ENCODE results near the gene FAM184B.
"Not testable (repeated sequence)": the region's sequence is repeated elsewhere in the genome, so short reads cannot be mapped to it uniquely, and the experiment has no call there.

FAM184B gene

DNA sequence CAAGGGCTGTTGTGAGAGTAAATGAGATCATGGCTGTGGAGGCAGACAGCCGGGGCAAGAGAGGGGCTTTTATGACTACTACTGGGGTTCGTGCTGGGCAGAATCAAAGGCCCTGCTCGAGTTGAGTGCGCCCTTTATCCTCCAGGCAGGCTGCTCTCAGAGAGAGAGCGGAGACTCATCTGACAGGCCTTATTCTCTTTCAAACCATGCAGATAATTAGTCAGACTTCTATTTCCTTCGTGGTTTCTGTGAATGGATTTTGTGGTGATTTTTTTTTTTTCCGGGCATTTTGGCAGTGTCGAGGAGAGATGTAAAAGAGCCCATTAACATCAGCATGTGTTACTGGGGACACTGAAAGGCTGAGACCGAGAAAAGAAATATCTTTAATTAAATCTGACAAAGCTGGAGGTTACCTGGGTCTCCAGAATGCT lies 93.4 kb downstream of the FAM184B start:
- H3K4me3 ChIP-seq (ENCODE audit: low read depth, low read length), result no peak overlapping the region
- TF ChIP-seq, protein P1, sequence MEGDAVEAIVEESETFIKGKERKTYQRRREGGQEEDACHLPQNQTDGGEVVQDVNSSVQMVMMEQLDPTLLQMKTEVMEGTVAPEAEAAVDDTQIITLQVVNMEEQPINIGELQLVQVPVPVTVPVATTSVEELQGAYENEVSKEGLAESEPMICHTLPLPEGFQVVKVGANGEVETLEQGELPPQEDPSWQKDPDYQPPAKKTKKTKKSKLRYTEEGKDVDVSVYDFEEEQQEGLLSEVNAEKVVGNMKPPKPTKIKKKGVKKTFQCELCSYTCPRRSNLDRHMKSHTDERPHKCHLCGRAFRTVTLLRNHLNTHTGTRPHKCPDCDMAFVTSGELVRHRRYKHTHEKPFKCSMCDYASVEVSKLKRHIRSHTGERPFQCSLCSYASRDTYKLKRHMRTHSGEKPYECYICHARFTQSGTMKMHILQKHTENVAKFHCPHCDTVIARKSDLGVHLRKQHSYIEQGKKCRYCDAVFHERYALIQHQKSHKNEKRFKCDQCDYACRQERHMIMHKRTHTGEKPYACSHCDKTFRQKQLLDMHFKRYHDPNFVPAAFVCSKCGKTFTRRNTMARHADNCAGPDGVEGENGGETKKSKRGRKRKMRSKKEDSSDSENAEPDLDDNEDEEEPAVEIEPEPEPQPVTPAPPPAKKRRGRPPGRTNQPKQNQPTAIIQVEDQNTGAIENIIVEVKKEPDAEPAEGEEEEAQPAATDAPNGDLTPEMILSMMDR (IDR thresholded peaks at IDR 0.05; ENCODE audit: insufficient read depth, low read depth, low read length, missing control alignments), result no peak
- no peak for DNase-seq (ENCODE audit: low read depth)

DNA sequence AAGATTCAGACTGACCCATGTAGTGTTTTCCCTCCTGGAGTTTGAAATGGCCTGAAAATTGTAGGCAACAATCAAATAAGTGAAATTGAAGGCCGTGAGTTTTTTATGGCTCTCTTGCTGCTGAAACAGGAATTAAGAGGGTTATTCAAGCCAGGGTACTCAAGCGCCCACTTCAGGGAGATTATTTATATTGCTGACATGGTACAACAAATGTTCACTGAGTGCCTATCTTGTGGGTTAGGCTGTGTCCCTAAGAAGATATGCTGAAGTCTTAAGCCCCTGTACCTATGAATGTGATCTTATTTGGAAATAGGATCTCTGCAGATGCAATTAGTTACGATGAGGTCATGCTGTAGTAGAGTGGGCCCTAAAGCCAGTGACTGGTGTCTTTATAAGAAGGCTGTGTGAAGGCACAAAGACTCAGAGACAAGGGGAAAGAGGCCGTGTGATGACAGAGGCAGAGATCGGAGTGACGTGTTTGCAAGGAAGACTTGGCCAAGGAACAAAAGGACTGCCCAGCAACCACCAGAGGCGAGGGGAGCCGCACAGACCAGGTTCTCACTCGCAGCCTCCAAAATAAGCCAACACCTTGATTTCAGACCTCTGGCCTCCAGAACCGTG lies 94.1 kb downstream of the FAM184B start:
- no peak overlapping the region for H3K4me3 ChIP-seq (ENCODE audit: low read depth, low read length)
- DNase-seq (ENCODE audit: low read depth), result no peak
- TF ChIP-seq, protein P1 (IDR thresholded peaks at IDR 0.05; ENCODE audit: insufficient read depth, low read depth, low read length, missing control alignments), result no peak

DNA sequence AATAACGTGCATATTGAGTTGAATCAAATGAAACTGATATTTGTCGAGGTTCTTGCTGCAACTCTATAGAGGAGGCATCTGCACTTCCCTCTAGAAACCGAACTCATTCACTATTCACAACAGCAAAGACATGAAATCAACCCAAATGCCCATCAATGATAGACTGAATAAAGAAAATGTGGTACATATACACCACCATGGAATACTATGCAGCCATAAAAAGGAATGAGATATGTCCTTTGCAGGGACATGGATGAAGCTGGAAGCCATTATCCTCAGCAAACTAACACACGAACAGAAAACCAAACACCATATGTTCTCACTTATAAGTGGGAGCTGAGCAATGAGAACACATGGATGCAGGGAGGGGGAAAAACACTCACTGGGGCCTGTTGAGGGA lies 96.8 kb downstream of the FAM184B start:
- not testable (repeated sequence) for H3K4me3 ChIP-seq (ENCODE audit: low read depth, low read length); DNase-seq (ENCODE audit: low read depth)

DNA sequence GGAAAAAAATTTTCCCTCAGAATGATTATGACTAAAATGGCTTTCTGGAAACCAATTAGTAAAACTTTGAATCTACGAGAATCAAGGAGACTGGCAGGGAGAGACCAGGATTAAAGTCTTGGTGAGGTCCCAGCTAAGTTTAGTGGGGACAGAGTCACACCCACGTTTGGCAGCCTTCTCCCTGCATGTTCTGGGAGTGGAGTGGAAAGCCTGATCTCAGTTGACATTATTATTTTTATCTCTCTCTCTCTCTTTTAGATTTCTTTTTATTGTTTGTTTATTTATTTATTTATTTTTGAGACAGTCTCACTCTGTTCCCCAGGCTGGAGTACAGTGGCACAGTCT lies 99.2 kb downstream of the FAM184B start:
- no peak for DNase-seq (ENCODE audit: low read depth)
- no peak overlapping the region for H3K4me3 ChIP-seq (ENCODE audit: low read depth, low read length)
- TF ChIP-seq, protein P1 (IDR thresholded peaks at IDR 0.05; ENCODE audit: insufficient read depth, low read depth, low read length, missing control alignments), result no peak

DNA sequence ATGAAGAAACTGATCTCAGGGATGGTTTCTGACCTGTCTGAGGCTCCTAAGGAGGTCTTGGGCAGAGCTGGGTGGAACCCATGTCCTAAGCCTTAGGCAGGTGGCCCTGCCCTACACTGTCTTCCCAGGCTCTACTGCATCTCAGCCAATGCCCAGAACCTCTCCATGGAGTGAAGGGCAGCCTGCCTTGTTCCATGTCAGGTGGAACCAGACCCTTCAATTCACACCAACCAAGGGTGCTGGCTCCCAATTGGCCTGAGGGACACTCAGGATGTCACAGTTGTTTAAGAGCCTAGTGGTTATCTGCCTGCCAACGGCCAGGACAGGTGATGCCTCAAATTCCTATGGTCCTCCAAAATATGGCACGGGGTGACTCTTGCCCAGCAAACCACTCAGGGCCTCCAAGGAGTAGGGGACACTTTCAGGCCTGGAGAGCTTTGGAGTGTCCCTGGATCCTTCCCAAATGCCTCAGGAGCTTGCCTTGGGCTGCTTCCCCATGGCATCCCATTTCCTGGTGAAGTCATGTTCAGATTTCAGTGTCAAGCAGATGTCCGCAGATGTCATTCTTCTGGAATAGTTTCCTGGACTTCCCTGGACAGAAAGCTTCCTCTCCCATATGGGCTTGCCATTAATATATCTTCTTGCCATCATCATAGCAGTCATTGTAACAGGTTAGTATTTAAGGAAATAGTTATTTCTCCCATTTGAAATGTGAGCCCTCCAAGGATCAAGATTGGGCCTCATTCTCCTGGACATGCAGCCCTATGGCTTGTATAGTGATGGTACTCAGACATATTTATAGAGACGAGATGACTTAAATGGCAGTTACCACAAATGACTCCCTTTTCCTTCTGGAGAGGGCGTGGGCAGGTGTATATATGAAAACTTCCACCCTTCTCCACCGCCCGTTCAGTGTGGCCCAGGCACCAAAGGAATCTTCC lies 99.9 kb downstream of the FAM184B start:
- TF ChIP-seq, protein P1 (IDR thresholded peaks at IDR 0.05; ENCODE audit: insufficient read depth, low read depth, low read length, missing control alignments), result no peak
- H3K4me3 ChIP-seq (ENCODE audit: low read depth, low read length), result no peak overlapping the region

DNA sequence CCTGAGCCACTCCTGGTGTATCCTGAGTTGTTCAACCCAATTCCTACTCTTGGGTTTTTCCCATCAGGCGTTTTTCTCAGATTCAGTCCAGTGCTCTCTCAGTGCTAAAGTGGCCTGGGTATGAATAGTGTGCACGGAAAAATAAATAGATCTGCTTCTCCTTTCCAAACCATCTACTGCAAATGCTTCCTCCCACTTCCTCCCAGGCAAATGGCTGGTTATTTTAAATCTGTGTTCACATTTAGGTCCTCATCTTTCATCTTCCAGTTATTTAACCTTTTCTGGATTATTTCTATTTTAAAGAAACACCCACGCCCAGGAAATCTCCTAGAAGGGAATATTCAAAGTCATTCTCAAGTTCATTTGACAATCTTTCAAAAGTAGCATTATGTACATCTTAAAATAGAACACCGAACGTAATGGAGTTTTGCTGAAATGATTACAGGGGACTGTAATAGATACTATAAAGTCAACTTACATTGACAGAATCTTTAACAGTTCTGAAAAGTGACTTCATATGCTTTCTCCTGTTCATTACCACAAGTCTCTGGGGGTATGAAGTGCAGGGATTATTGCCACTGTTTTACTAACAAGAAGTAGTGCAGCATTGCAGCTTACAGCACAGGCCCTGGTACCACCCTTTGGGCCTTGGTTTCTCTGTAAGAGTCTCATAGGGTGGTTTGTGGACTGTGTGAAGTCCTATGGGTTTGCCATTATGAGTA lies 100.7 kb downstream of the FAM184B start:
- H3K4me3 ChIP-seq (ENCODE audit: low read depth, low read length), result no peak overlapping the region
- TF ChIP-seq, protein P1 (IDR thresholded peaks at IDR 0.05; ENCODE audit: insufficient read depth, low read depth, low read length, missing control alignments), result no peak
- DNase-seq (ENCODE audit: low read depth), result no peak

More for the DNA sequence above, 99.9 kb downstream of the FAM184B start:
- DNase-seq (ENCODE audit: low read depth), result no peak

DNA sequence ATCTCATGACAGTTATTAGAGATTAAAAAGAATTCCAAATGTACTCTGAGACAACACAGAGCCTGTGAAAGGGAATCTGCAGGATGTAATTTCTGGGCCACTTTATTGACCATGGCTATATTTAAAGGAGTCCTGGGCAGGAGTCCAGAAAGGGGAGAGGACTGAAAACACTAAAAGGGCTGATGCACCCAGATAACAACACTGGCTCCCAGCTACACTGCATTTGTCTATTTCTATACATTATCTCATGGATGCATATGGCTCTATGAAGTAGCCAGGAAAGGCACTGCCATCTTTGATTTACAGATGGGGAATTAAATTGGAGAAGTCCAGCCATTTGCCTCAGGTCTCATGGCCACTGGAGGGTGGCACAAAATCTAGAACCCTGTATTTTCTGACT lies 111.0 kb downstream of the FAM184B start:
- H3K4me3 ChIP-seq (ENCODE audit: low read depth, low read length), result no peak overlapping the region
- no peak for DNase-seq (ENCODE audit: low read depth)
- TF ChIP-seq, protein P1 (IDR thresholded peaks at IDR 0.05; ENCODE audit: insufficient read depth, low read depth, low read length, missing control alignments), result no peak
